OCI-LY7 (cell line): ENCODE data around the gene ERCC2. TPM values are rescaled to one million over a fixed set of nuclear protein-coding genes. Genes with fewer than 3 reads are reported as not detected.

Source experiments
- BruUV-seq: library from RNA; stranded (reverse); fragments of 400-500 nt; replicated peaks from 2 replicates; lab custom pipeline; 2021; lab: Mats Ljungman, UMichigan
- CTCF ChIA-PET: fragments of 300-600 bp; sonication (Branson Sonifier 250); formaldehyde crosslinking; loops from one replicate; lab custom pipeline; 2022; ENCODE audit warnings: antibody characterized with exemption; ENCODE audit not compliant: unreplicated experiment; lab: Charles Lee
- POLR2A ChIA-PET: fragments of 300-600 bp; sonication (Branson Sonifier 250); formaldehyde crosslinking; loops from one replicate; lab custom pipeline; 2022; ENCODE audit warnings: antibody characterized with exemption; lab: Charles Lee
- DNase-seq: peaks from one replicate; pipeline ENCODE4 v3.0.0-alpha.2; 2015; ENCODE audit warnings: low spot score
- H2AFZ ChIP-seq: fragments of 200-600 bp; sonication (generic), shearing (Covaris generic); 2 replicates; pipeline ENCODE4 v1.6.1; 2014; ENCODE audit warnings: mild to moderate bottlenecking, antibody characterized with exemption, low read length, moderate library complexity
- H3K27ac ChIP-seq: fragments of 200-600 bp; sonication (generic); 2 replicates; pipeline ENCODE4 v1.5.1; 2014; ENCODE audit warnings: mixed run types, low read depth, mild to moderate bottlenecking, moderate library complexity, low read length, inconsistent platforms; ENCODE audit not compliant: poor library complexity, severe bottlenecking
- H3K36me3 ChIP-seq: fragments of 200-600 bp; sonication (generic); 2 replicates; pipeline ENCODE4 v1.6.1; 2014; ENCODE audit warnings: mild to moderate bottlenecking, antibody characterized with exemption, low read length, moderate library complexity, mixed read lengths; ENCODE audit not compliant: insufficient read depth
- H3K4me1 ChIP-seq: fragments of 200-600 bp; sonication (generic); 2 replicates; pipeline ENCODE4 v1.5.1; 2014; ENCODE audit warnings: mild to moderate bottlenecking, low read length; ENCODE audit not compliant: insufficient read depth, poor library complexity, severe bottlenecking
- H3K4me2 ChIP-seq: fragments of 200-600 bp; sonication (generic); 2 replicates; pipeline ENCODE4 v1.6.1; 2014; ENCODE audit warnings: mild to moderate bottlenecking, low read length
- H3K4me3 ChIP-seq: fragments of 200-600 bp; sonication (generic); 2 replicates; pipeline ENCODE4 v1.5.1; 2014; ENCODE audit warnings: mild to moderate bottlenecking, low read depth, low read length; ENCODE audit not compliant: poor library complexity, severe bottlenecking
- H3K79me2 ChIP-seq: fragments of 200-600 bp; sonication (generic); 2 replicates; pipeline ENCODE4 v1.6.1; 2016; ENCODE audit warnings: low read depth, mild to moderate bottlenecking, low read length, moderate library complexity, mixed read lengths; ENCODE audit not compliant: insufficient read depth
- H3K9me2 ChIP-seq: fragments of 200-600 bp; sonication (generic); 2 replicates; pipeline ENCODE4 v1.6.1; 2016; ENCODE audit warnings: mild to moderate bottlenecking, low read length, mixed read lengths; ENCODE audit not compliant: insufficient read depth
- H3K9me3 ChIP-seq: fragments of 200-600 bp; sonication (generic); 2 replicates; pipeline ENCODE4 v1.6.1; 2014; ENCODE audit warnings: mild to moderate bottlenecking, mixed run types, low read length, mixed read lengths
- H4K20me1 ChIP-seq: fragments of 200-600 bp; sonication (generic); 2 replicates; pipeline ENCODE4 v1.6.1; 2014; ENCODE audit warnings: mild to moderate bottlenecking, antibody characterized with exemption, low read length, moderate library complexity, mixed read lengths; ENCODE audit not compliant: insufficient read depth
- EZH2phosphoT487 ChIP-seq: fragments of 200-600 bp; sonication (generic); IDR thresholded peaks from 2 replicates; pipeline ENCODE4 v1.6.1; 2018; ENCODE audit warnings: low read depth, borderline replicate concordance, mild to moderate bottlenecking, mixed run types, antibody characterized with exemption, low read length, moderate library complexity, mixed read lengths
- intact Hi-C: fragments of 100-400 bp; cut with micrococcal nuclease; formaldehyde crosslinking; loops from one replicate; pipeline ENCODE4 v1.10.0; 2022; ENCODE audit not compliant: unreplicated experiment
- total RNA-seq, 2 experiments: library from RNA; depleted of rRNA in 1 of 2; stranded (reverse); fragments of >200 nt in 1 of 2; shearing (Covaris generic) in 1 of 2; gene quantifications; 2 replicates each; pipeline ENCODE4 v1.2.3, GENCODE V29; 2014 to 2022
- TF ChIP-seq, protein P1 (sequence below): fragments of 200-600 bp; sonication (generic); conservative IDR thresholded peaks from 2 replicates; pipeline ENCODE4 v1.5.1; 2014; ENCODE audit warnings: mild to moderate bottlenecking, antibody characterized with exemption, low read length, moderate library complexity, mixed read lengths

Gene ERCC2
- total RNA-seq, 2 experiments from 2014 or later = 21.0 to 24.4 TPM

DNA sequence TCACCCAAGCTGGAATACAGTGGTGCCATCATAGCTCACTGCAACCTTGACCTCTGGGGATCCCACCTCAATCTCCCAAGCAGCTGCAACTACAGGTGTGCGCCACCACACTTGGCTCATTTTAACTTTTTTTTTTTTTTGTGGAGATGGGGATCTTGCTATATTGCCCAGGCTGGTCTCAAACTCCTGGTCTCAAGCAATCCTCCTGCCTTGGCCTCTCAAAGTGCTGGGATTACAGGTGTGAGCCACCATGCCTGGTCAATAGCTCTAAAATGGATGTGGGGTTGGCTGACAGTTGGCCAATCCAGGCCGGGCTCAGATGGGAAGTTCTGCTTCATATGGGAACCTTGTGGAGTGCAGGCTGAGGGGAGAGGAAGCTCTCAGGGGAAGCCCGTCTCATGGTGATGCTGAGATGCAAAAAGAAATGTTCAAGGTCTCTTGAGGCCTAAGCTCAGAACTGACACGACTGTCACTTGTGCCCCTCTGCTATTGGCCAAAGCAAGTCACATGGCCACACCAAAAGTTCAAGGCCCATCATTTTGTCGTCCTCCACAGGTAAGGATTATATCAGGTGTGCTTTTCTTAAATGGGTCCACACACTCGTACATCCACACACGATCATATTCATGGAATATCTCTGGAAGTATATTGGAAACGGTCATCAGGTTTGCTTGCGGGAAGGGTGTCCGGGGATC, 36.6 kb downstream of the ERCC2 start:
- Histone ChIP-seq H2AFZ (no peak overlapping the region), H3K9me3 (no peaks in the 10 kb centered on the region), H3K79me2 (no peaks in the 10 kb centered on the region), H3K4me2 (no peak overlapping the region), H3K27ac (no peak overlapping the region), H3K4me1 (peaks cover 5% of the 10 kb centered on the region), H3K4me3 (no peak overlapping the region), H3K9me2 (no peaks in the 10 kb centered on the region), H3K36me3 (no peaks in the 10 kb centered on the region), H4K20me1 (no peaks in the 10 kb centered on the region)
- TF ChIP-seq, protein P1, sequence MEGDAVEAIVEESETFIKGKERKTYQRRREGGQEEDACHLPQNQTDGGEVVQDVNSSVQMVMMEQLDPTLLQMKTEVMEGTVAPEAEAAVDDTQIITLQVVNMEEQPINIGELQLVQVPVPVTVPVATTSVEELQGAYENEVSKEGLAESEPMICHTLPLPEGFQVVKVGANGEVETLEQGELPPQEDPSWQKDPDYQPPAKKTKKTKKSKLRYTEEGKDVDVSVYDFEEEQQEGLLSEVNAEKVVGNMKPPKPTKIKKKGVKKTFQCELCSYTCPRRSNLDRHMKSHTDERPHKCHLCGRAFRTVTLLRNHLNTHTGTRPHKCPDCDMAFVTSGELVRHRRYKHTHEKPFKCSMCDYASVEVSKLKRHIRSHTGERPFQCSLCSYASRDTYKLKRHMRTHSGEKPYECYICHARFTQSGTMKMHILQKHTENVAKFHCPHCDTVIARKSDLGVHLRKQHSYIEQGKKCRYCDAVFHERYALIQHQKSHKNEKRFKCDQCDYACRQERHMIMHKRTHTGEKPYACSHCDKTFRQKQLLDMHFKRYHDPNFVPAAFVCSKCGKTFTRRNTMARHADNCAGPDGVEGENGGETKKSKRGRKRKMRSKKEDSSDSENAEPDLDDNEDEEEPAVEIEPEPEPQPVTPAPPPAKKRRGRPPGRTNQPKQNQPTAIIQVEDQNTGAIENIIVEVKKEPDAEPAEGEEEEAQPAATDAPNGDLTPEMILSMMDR = no peak
- no peak for TF ChIP-seq EZH2phosphoT487
- CTCF ChIA-PET = no interaction called here
- no peak for DNase-seq
- BruUV-seq = no TSS peak
- POLR2A ChIA-PET = interaction anchor here (0.7 kb wide), 1 partner anchor 171 kb away, joined by 4 read pairs; no protein-coding TSS in a partner anchor
- intact Hi-C loops = no loop called here

DNA sequence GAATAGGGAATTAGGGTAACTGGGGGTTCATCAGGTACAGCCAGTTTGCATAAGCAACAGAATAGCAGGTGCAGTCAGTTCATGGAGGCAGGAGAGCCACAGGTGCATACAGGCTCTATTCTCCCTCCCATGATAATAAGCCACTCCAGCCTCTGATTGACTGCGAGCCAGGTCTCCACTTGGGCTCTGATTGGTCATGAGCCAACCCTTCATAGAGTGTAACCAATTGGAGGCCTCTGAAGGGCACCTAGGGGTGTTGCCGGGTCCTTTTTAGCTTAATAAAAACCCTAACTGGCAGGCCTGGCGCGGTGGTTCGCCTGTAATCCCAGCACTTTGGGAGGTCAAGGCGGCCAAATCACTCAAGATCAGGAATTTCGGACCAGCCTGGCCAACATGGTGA, 39.0 kb downstream of the ERCC2 start:
- no TSS peak for BruUV-seq
- Histone ChIP-seq H3K27ac (no peak overlapping the region), H3K4me2 (no peak overlapping the region), H3K79me2 (no peaks in the 10 kb centered on the region), H4K20me1 (no peaks in the 10 kb centered on the region), H3K9me3 (no peaks in the 10 kb centered on the region), H3K9me2 (no peaks in the 10 kb centered on the region), H3K4me3 (no peak overlapping the region), H2AFZ (no peak overlapping the region), H3K36me3 (no peaks in the 10 kb centered on the region), H3K4me1 (peaks cover under 1% of the 10 kb centered on the region)
- TF ChIP-seq, protein P1 = no peak
- no peak for TF ChIP-seq EZH2phosphoT487
- ChIA-PET POLR2A (interaction anchor here (1.0 kb wide), 1 partner anchor 12 kb away, joined by 4 read pairs; no protein-coding TSS in a partner anchor), CTCF (no interaction called here)
- no peak for DNase-seq
- intact Hi-C loops = no loop called here
